Measurements from ENCODE around the gene FOXRED2.

DNA sequence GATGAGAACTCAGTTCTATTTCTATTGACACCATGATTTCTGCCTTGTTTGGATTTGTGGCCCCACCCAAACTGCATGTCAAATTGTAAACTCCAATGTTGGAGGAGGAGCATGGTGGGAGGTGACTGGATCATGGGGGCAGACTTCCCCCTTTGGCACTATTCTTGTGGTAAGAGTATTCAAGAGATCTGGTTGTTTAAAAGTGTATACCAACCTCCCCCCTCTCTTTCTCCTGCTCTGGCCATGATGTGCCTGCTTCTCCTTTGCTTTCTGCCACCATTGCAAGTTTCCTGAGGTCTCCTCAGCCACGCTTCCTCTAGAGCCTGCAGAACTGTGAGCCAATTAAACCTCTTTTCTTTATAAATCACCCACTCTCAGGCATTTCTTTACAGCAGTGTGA lies 7.9 kb upstream of the FOXRED2 start:
- no peak for TF ChIP-seq POLR2AphosphoS5 (IDR thresholded peaks at IDR 0.05; ENCODE audit: low read depth, low read length)
- TF ChIP-seq, protein P1, sequence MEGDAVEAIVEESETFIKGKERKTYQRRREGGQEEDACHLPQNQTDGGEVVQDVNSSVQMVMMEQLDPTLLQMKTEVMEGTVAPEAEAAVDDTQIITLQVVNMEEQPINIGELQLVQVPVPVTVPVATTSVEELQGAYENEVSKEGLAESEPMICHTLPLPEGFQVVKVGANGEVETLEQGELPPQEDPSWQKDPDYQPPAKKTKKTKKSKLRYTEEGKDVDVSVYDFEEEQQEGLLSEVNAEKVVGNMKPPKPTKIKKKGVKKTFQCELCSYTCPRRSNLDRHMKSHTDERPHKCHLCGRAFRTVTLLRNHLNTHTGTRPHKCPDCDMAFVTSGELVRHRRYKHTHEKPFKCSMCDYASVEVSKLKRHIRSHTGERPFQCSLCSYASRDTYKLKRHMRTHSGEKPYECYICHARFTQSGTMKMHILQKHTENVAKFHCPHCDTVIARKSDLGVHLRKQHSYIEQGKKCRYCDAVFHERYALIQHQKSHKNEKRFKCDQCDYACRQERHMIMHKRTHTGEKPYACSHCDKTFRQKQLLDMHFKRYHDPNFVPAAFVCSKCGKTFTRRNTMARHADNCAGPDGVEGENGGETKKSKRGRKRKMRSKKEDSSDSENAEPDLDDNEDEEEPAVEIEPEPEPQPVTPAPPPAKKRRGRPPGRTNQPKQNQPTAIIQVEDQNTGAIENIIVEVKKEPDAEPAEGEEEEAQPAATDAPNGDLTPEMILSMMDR (IDR thresholded peaks at IDR 0.05), result no peak
- no peak for TF ChIP-seq SIN3A (IDR thresholded peaks at IDR 0.05; ENCODE audit: borderline replicate concordance, insufficient read depth, low read depth, low read length)
- TF ChIP-seq, protein P2, sequence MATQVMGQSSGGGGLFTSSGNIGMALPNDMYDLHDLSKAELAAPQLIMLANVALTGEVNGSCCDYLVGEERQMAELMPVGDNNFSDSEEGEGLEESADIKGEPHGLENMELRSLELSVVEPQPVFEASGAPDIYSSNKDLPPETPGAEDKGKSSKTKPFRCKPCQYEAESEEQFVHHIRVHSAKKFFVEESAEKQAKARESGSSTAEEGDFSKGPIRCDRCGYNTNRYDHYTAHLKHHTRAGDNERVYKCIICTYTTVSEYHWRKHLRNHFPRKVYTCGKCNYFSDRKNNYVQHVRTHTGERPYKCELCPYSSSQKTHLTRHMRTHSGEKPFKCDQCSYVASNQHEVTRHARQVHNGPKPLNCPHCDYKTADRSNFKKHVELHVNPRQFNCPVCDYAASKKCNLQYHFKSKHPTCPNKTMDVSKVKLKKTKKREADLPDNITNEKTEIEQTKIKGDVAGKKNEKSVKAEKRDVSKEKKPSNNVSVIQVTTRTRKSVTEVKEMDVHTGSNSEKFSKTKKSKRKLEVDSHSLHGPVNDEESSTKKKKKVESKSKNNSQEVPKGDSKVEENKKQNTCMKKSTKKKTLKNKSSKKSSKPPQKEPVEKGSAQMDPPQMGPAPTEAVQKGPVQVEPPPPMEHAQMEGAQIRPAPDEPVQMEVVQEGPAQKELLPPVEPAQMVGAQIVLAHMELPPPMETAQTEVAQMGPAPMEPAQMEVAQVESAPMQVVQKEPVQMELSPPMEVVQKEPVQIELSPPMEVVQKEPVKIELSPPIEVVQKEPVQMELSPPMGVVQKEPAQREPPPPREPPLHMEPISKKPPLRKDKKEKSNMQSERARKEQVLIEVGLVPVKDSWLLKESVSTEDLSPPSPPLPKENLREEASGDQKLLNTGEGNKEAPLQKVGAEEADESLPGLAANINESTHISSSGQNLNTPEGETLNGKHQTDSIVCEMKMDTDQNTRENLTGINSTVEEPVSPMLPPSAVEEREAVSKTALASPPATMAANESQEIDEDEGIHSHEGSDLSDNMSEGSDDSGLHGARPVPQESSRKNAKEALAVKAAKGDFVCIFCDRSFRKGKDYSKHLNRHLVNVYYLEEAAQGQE (IDR thresholded peaks at IDR 0.05; ENCODE audit: insufficient read depth in 1 of 2, low read depth in 2 of 2, low read length in 1 of 2), result no peak
- no peak for TF ChIP-seq TCF7L2 (IDR thresholded peaks at IDR 0.05; ENCODE audit: low read depth, low read length)

Data from Panc1 (cell line).